NT2/D1 (cell line): ENCODE results near the gene ITPR2.

Experiments used
- DNase-seq: peaks from one replicate; pipeline ENCODE4 v3.0.0-alpha.2; 2011; ENCODE audit warnings: low read depth, low spot score
- H3K27me3 ChIP-seq: 2 replicates; pipeline ENCODE4 v1.6.0; 2011; ENCODE audit warnings: mild to moderate bottlenecking; ENCODE audit not compliant: insufficient read length, insufficient read depth
- H3K36me3 ChIP-seq: 2 replicates; pipeline ENCODE4 v1.6.1; 2011; ENCODE audit warnings: mild to moderate bottlenecking, low read length, mixed read lengths; ENCODE audit not compliant: insufficient read depth, insufficient read length
- H3K4me1 ChIP-seq: 2 replicates; pipeline ENCODE4 v1.5.1; 2011; ENCODE audit not compliant: insufficient read depth, insufficient read length
- H3K4me3 ChIP-seq: 2 replicates; pipeline ENCODE4 v1.5.1; 2011; ENCODE audit warnings: low read depth; ENCODE audit not compliant: insufficient read length
- H3K9ac ChIP-seq: 2 replicates; pipeline ENCODE4 v1.6.0; 2011; ENCODE audit warnings: low read depth; ENCODE audit not compliant: insufficient read length
- H3K9me3 ChIP-seq: 2 replicates; pipeline ENCODE4 v1.5.1; 2011; ENCODE audit warnings: mild to moderate bottlenecking, low read length; ENCODE audit not compliant: insufficient read depth
- SUZ12 ChIP-seq: IDR thresholded peaks from 2 replicates; pipeline ENCODE4 v1.6.1; 2011; ENCODE audit not compliant: insufficient read length, insufficient read depth; ENCODE audit errors: extremely low read depth
- YY1 ChIP-seq: IDR thresholded peaks from 2 replicates; pipeline ENCODE4 v1.6.1; 2011; ENCODE audit not compliant: insufficient read length, insufficient read depth
- ZNF274 ChIP-seq: IDR thresholded peaks from 2 replicates; pipeline ENCODE4 v1.6.1; 2011; ENCODE audit warnings: mild to moderate bottlenecking, low read depth, low read length

The ITPR2 gene

GRCh38 chr12:26471560-26471959 is 361.4 kb downstream of the ITPR2 start:
- Histone ChIP-seq H3K4me3 (no peak overlapping the region), H3K9me3 (no peaks in the 10 kb centered on the region), H3K36me3 (no peaks in the 10 kb centered on the region), H3K27me3 (no peaks in the 10 kb centered on the region), H3K9ac (no peak overlapping the region), H3K4me1 (no peaks in the 10 kb centered on the region)
- DNase-seq, result no peak
- TF ChIP-seq SUZ12 (no peak), ZNF274 (no peak), YY1 (no peak)

DNA sequence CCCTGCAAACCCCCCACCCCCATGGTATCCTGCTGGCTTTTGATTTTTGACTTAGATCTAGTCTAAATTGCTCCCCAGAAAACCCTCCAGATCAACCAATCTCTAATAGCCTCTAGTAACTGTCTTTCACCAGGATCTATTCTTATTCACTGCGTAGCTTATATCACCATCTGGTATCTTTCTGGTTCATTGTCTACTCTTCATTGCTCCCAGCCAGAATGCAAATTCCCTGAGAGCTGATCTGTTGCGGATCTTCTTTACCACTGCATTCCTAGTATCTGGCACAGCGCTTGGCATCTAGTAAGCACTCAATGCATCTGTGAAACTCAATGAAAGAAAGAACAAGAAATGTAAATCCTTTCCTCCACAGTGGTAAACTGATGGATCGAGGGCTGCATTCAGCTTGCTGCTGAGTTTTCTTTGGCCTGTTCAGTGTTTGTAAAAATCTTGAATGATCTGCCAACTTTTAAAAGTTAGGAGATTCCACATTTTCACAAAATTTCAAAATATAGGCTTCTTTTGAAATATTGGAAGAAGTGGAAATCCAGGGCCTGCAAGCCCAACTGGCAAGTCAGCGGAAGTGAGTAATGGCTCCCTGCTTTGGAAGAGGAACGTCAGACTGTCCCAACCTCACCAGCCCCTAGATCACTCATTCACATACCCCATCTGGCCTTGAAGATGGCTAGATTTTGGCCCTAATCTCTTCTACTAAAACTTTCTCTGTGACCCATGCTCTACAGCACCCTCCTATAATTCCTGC is 363.4 kb downstream of the ITPR2 start:
- Histone ChIP-seq H3K9ac (no peak overlapping the region), H3K27me3 (no peaks in the 10 kb centered on the region), H3K4me3 (no peak overlapping the region), H3K9me3 (no peaks in the 10 kb centered on the region), H3K4me1 (no peaks in the 10 kb centered on the region), H3K36me3 (no peaks in the 10 kb centered on the region)
- TF ChIP-seq SUZ12 (no peak), ZNF274 (no peak), YY1 (no peak)
- DNase-seq, result peak; percentile 51

DNA sequence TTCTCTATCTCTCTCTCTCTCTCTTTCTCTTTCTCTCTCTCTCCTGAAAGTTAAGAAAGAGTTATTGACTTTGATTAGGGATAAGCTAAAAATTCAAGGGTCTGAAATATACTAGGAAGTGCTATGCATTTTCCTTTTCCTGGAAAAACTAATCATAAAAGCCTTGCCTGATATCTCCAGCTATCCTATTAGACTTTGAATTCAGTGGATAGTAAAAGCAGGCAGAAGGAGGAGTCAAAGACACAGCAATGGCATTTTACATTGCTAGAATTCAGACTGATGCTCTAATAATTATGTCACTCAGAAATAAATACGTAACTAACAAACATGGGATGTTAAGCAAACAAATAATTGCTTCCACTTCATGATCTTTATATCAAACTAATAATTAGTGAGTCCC is 365.6 kb downstream of the ITPR2 start:
- Histone ChIP-seq H3K9me3 (no peaks in the 10 kb centered on the region), H3K36me3 (no peaks in the 10 kb centered on the region), H3K9ac (no peak overlapping the region), H3K4me3 (no peak overlapping the region), H3K27me3 (no peaks in the 10 kb centered on the region), H3K4me1 (no peaks in the 10 kb centered on the region)
- TF ChIP-seq SUZ12 (no peak), ZNF274 (no peak), YY1 (no peak)
- no peak for DNase-seq

DNA sequence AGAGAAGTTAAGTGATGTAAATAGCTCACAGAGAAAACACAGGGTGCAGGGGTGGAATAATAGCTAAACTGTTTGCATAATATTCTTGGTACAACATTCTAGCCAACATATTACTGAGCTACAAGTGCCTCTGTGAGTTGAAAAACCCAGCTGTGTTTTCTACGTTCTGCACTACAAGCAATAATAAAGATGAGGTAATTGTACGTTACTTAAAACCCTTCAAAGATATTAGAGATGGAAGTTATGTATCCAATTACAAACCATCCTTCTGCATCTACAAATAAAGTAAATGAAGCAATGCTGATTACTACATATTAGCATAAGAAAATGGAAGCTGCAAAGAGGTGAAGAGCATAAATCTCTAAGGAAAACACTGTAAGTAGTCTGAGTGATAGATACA is 366.3 kb downstream of the ITPR2 start:
- Histone ChIP-seq H3K36me3 (no peaks in the 10 kb centered on the region), H3K27me3 (no peaks in the 10 kb centered on the region), H3K4me1 (no peaks in the 10 kb centered on the region), H3K4me3 (no peak overlapping the region), H3K9ac (no peak overlapping the region), H3K9me3 (no peaks in the 10 kb centered on the region)
- TF ChIP-seq YY1 (no peak), SUZ12 (no peak), ZNF274 (no peak)
- no peak for DNase-seq

DNA sequence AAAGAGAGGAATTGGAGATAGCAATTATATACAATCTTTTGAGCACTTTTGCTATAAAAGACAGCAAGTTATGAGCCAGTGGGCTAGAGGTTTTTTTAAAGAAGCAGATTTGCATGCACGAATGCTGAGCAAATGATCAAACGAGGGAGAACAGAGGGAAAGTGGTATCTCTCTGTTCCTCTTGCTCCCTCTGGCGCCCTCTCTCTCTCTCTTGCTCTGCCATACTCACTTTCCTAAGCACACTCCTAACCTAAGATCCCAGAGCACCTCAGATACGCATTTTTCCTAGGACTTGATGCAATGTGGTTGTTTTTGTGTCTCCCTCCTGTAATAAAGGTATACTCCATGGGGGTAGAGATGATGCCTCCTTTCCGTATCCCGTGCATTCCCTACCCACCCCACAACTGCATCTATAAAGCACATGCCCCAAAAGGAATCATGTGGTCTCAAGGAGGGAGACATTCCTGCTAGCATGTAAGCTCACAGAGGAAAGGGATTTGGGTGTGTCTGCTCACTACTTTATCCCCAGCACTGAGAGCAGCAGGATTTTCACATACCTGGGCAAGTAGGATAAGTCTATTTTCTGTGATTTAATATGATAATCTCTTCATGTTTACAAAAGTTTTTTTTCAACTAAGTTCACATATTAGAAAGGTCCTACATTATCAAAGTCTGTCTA is 367.4 kb downstream of the ITPR2 start:
- no peak overlapping the region for H3K9ac ChIP-seq
- DNase-seq, result peak; percentile 22
- H3K36me3 ChIP-seq, result no peaks in the 10 kb centered on the region
- no peak for TF ChIP-seq YY1
- no peak for TF ChIP-seq SUZ12
- TF ChIP-seq ZNF274, result no peak
- no peaks in the 10 kb centered on the region for H3K4me1 ChIP-seq
- no peak overlapping the region for H3K4me3 ChIP-seq
- no peaks in the 10 kb centered on the region for H3K27me3 ChIP-seq
- H3K9me3 ChIP-seq, result no peaks in the 10 kb centered on the region

DNA sequence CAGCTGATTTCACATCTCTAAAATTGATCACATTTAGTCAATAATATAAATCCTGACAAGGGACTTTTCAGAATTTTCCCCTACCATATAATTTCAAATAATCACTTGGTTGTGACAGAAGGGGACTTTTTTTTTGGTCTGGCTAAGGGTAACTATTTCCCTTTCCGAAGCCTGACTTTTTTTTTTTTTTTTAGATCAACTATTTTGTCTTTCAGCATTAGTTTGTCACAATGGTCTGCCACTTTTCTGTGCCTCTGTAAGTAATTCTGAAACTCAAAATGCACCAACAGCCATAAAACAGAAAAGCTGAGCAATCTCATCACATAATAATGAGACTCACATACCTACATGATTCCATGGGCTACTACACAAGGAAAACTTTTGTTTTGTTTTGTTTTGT is 371.2 kb downstream of the ITPR2 start:
- Histone ChIP-seq H3K36me3 (no peaks in the 10 kb centered on the region), H3K9ac (no peak overlapping the region), H3K4me1 (no peaks in the 10 kb centered on the region), H3K4me3 (no peak overlapping the region), H3K27me3 (no peaks in the 10 kb centered on the region), H3K9me3 (no peaks in the 10 kb centered on the region)
- no peak for DNase-seq
- TF ChIP-seq ZNF274 (no peak), YY1 (no peak), SUZ12 (no peak)

DNA sequence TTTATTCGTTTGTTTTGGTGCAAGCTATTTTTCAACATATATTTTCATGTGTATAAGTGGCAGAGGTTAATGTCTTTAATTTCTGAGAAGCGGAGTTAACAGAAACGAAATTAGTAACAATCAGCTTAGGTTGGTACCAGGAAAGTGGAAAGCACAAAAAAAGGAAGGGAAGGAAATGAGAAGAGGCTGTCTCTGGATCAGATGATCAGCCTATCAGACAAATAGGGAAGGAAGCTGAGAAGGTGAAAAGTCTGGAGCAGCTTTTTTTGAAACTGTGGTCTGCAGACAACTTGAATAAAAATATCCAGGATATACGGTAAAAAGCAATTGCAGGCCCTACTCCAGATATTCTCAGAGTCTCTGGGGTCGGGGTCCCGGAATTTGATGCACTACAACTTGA is 372.6 kb downstream of the ITPR2 start:
- no peak for DNase-seq
- no peak for TF ChIP-seq YY1
- TF ChIP-seq SUZ12, result no peak
- TF ChIP-seq ZNF274, result no peak
- no peaks in the 10 kb centered on the region for H3K36me3 ChIP-seq

More for the DNA sequence above, 372.6 kb downstream of the ITPR2 start:
- no peaks in the 10 kb centered on the region for H3K4me1 ChIP-seq
- H3K9me3 ChIP-seq, result no peaks in the 10 kb centered on the region
- H3K9ac ChIP-seq, result no peak overlapping the region
- H3K4me3 ChIP-seq, result no peak overlapping the region
- no peaks in the 10 kb centered on the region for H3K27me3 ChIP-seq
